Urinary bladder (tissue), 4 donors: Measurements from ENCODE around the gene DPP10. TPM values are rescaled to one million over a fixed set of nuclear protein-coding genes. Genes with fewer than 3 reads are reported as not detected.

Source experiments
- DNase-seq: peaks from one replicate; pipeline ENCODE4 v3.0.0-alpha.2; 2015; ENCODE audit errors: extremely low spot score
- H3K27ac ChIP-seq: one replicate; pipeline ENCODE4 v1.5.1; 2013; ENCODE audit warnings: low read depth, mild to moderate bottlenecking, moderate library complexity
- H3K36me3 ChIP-seq: one replicate; pipeline ENCODE4 v1.6.1; 2013; ENCODE audit warnings: mild to moderate bottlenecking, moderate library complexity; ENCODE audit not compliant: insufficient read depth
- H3K4me1 ChIP-seq: one replicate; pipeline ENCODE4 v1.6.1; 2013; ENCODE audit warnings: mild to moderate bottlenecking, moderate library complexity; ENCODE audit not compliant: insufficient read depth
- H3K4me3 ChIP-seq: one replicate; pipeline ENCODE4 v1.5.1; 2013; ENCODE audit warnings: low read depth, low read length
- WGBS: extraction: QIAGEN DNeasy Blood & Tissue Kit; methylation state at CpG from one replicate; pipeline ENCODE4 v1.1.7; 2013; 5-methylcytosine and 5-hydroxymethylcytosine counted together
- polyA plus RNA-seq: library from polyadenylated mRNA; stranded (reverse); fragments of 200-250 nt; gene quantifications from one replicate; pipeline ENCODE4 v1.2.3, GENCODE V29; 2013
- total RNA-seq: library from RNA; depleted of rRNA; stranded (reverse); fragments of >200 nt; gene quantifications from one replicate; pipeline ENCODE4 v1.2.3, GENCODE V29; 2014
- donor health status: healthy with polysubstance abuse.
- donor health status: healthy.

The DPP10 gene
- total and polyA plus RNA-seq, 2 donors, result 0.32 to 12.4 TPM

DNA sequence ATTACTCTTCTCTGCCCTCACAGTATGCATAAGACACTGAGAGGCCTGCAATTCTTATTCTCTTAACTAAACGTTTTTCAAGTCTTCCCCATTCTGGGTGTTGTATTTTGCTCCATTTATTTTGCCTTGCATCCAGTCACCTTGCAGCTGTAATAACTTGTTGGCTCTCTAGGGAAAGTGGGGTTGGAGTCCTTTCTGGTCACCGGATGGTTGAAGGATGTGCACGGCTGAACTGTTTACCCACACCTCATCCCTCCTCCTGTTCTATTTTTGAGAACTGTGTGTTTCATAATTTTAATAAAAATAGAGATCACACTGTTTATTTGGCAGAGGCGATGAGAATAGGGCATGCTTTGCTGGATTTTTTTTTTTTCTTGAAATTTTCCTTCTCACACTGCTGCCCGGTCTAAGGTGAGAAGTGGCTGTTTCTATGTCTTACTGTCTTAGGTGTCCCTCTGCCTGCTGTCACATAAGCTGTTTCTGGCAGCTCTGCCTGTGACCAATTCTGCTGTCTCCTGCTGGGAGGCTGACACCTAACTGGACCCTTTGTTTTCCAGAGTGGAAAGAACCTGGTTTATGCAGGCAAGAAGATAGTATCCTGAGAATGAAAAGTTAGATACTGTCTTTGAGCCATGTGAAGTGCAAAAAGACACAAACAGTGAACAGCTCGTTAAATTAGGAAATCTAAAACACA, 342.6 kb downstream of the DPP10 start:
- Histone ChIP-seq H3K27ac (no peak overlapping the region), H3K36me3 (no peaks in the 10 kb centered on the region), H3K4me1 (no peaks in the 10 kb centered on the region), H3K4me3 (no peak overlapping the region)
- DNase-seq, result no peak
- WGBS, result 40% methylated on average over 6 of the region's 6 CpGs

DNA sequence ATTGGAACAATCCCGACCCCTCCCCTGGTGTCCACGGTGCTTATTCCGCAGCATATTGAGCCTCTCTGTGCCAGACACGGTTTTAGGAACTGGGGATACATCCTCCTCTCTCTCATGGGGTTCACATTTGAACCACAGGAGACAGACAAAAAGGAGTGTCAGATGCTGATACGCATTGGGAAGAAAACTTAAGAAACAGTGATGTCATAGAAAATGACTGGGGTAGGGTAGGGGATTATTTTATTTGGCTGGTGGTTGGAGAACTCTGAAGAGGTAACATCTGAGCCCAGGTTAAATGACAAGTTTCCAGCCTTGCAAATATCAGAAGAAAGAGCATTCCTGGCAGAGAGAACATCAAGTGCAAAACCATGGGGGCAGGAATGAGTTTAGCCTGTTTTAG, 344.5 kb downstream of the DPP10 start:
- WGBS, result 85% methylated on average over 5 of the region's 5 CpGs
- Histone ChIP-seq H3K4me3 (no peak overlapping the region), H3K36me3 (no peaks in the 10 kb centered on the region), H3K27ac (no peak overlapping the region), H3K4me1 (no peaks in the 10 kb centered on the region)
- DNase-seq, result no peak

DNA sequence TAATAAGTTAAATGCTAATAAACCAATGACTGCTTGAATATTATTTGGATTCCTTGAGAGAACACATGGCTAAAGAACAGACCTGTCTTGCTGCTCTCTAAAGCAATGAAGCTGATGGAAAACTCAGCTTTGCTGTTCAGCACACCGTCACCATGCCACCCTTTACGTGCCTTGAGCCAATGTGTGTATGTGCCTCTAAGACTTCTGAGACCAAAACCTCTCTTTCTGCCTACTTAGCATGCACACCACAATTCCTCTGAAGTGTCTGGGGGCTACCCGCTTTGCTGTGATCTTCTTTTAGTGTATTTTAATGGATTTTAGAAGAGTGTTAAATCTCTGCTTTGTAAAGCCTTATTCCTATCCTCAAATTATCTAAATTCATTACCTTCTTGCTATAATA, 345.0 kb downstream of the DPP10 start:
- Histone ChIP-seq H3K36me3 (no peaks in the 10 kb centered on the region), H3K4me3 (no peak overlapping the region), H3K4me1 (no peaks in the 10 kb centered on the region), H3K27ac (no peak overlapping the region)
- WGBS, result 66% methylated on average over 3 of the region's 3 CpGs
- DNase-seq, result no peak

DNA sequence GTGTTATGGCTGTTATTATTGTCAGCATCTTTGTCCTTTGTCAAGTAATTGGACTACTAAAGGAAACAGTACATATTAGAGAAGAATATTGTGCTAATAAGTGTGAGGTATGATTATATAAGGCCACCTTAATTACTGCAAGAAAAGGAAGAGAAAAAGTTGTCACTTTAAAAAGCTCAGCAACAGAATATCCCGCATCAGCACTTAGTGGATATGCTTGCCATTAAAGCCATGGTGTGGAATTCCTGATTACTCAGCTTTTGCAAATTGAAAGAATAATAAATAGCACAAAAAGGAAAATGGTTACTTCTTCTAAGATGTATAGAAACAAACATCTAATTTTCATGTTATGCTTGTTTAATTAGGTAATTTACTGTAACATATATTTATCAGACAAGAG, 347.5 kb downstream of the DPP10 start:
- DNase-seq, result no peak

DNA sequence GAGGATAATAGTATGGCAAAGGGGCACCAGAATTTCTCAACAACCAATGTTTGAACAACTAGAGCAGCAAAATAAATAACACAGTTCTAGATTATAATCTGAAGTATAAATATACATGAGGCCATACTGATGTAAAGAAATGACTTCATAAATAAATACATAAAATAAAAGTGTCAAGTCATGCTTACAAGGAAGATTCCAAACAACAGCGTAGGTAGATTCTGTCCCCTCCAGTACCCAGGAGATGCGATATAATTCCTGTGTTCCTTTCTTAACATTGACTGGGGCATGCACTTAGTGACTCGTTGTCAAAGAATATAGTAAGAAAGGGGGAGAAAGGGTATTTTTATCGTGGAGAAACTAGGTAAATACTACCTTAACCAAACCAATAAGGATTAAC, 355.1 kb downstream of the DPP10 start:
- Histone ChIP-seq H3K36me3 (no peaks in the 10 kb centered on the region), H3K4me1 (no peaks in the 10 kb centered on the region), H3K4me3 (no peak overlapping the region), H3K27ac (no peak overlapping the region)
- 83% methylated on average over 4 of the region's 4 CpGs for WGBS
- no peak for DNase-seq

More for the DNA sequence above, 347.5 kb downstream of the DPP10 start:
- Histone ChIP-seq H3K27ac (no peak overlapping the region), H3K36me3 (no peaks in the 10 kb centered on the region), H3K4me1 (no peaks in the 10 kb centered on the region), H3K4me3 (no peak overlapping the region)
- 85% methylated on average over 1 of the region's 1 CpG for WGBS

DNA sequence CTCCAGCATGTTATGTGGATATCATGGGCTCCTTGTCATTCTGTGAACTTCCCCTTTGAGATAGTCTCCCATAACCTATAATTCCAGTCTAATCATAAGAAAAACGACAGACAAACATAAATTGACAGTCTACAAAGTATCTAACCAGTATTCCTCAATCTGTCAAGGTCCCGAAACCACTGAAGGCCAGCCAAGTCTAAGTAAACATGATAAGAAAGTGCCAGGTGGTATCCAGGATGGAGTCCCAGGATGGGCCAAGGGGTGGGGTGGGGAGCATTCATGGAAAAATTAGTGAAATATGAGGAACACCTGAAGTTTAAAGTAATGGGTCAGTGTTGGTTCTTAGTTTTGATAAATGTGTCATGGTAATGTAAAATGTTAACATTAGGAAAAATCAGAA, 355.5 kb downstream of the DPP10 start:
- Histone ChIP-seq H3K36me3 (no peaks in the 10 kb centered on the region), H3K4me1 (no peaks in the 10 kb centered on the region), H3K27ac (no peak overlapping the region), H3K4me3 (no peak overlapping the region)
- WGBS, result 38% methylated on average over 2 of the region's 2 CpGs
- DNase-seq, result no peak

DNA sequence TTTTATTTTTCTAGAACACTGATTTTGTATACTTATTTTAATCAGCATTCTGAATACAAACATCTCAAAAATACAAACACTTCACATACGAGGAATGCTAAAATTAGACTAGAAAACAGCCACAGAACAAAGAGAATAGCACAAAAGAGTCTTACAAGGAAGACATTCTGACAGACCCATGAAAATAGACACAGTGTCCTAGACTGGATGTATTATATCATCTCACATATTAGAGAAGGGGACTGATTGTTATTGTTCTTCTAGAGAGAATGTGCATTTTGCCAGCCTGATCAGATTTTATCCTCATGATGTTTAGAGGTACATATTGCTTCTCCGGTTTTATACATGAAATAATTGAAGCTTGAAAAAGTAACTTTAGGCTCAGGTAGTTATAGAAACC, 357.9 kb downstream of the DPP10 start:
- H3K27ac ChIP-seq, result no peak overlapping the region
- H3K4me1 ChIP-seq, result no peaks in the 10 kb centered on the region
- H3K4me3 ChIP-seq, result no peak overlapping the region
- H3K36me3 ChIP-seq, result no peaks in the 10 kb centered on the region
- no peak for DNase-seq
- 78% methylated on average over 2 of the region's 2 CpGs for WGBS

DNA sequence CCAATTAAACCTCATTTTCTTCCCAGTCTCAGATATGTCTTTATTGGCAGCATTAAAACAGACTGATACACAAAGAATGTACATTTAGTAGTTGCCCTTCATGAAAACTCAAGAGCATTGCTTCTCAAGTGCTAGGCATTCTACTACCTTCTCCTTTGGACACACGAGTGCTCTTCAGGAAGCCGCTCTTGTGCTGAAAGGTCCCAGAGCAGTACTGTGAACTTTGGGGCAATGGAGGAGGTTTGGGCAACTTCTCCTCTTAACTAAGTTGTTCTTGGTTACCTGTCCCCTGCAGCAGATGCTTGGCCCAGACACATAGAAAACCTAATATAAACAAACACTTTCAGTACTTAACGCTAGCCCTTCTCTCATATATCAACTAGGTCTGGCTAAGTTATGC, 362.8 kb downstream of the DPP10 start:
- WGBS, result 67% methylated on average over 3 of the region's 3 CpGs
- Histone ChIP-seq H3K36me3 (no peaks in the 10 kb centered on the region), H3K27ac (no peak overlapping the region), H3K4me3 (no peak overlapping the region), H3K4me1 (no peaks in the 10 kb centered on the region)
- DNase-seq, result no peak

DNA sequence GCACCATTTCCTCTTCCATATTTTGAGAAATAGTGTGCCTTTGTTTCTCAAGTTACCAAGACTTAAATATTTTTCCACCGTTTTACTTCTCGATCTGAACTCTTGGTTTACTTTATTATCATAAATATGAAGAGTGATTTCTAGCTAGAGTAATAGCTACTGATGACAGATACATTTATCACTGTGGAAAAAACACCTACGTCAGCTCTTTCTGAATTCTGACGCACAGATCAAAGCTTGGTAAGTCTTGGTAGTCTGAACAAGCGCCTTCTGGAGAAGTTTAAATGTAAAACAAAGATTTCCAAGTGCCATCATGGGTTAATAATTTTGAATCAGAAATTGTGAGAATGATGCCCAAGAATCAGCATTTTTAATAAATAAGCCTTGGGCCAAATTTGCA, 367.7 kb downstream of the DPP10 start:
- H3K4me1 ChIP-seq, result no peaks in the 10 kb centered on the region
- H3K36me3 ChIP-seq, result no peaks in the 10 kb centered on the region
- DNase-seq, result no peak
- 88% methylated on average over 5 of the region's 5 CpGs for WGBS
- H3K4me3 ChIP-seq, result no peak overlapping the region
- H3K27ac ChIP-seq, result no peak overlapping the region

DNA sequence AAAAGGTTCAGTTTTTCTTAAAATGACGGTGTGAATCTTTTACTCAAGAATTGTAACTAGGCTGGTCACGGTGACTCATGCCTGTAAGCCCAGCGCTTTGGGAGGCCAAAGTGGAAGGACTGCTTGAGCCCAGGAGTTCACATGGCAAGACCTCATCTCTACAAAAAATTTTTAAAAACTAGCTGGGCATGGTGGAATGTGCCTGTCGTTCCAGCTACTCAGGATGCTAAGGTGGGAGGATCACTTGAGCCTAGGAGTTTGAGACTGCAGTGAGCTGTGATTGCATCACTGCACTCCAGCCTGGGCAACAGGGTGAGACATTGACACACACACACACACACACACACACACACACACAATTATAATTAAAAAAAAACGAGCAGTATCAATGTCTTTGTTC, 369.8 kb downstream of the DPP10 start:
- no peak for DNase-seq
- Histone ChIP-seq H3K27ac (no peak overlapping the region), H3K36me3 (no peaks in the 10 kb centered on the region), H3K4me1 (no peaks in the 10 kb centered on the region), H3K4me3 (no peak overlapping the region)
- WGBS, result 79% methylated on average over 5 of the region's 5 CpGs

DNA sequence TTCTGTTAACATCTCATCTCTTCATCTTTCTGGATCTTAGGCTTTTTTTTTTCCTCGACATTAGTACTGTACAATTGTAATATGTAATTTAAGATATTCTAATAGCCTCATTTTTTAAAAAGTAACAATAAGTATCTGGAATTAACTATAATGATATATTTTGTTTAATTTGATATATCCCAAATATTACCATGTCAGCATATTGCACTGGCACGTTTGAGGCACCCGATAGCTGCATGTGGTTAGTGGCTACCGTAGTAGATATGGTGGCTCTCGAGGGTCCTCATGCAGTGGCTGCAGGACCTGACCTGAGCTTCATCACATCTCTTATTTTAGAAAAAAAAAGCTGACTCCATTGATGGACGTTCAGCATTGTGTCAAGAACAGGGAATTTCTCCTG, 371.9 kb downstream of the DPP10 start:
- no peak for DNase-seq
- no peak overlapping the region for H3K27ac ChIP-seq
- H3K4me1 ChIP-seq, result no peaks in the 10 kb centered on the region
- H3K4me3 ChIP-seq, result no peak overlapping the region
- WGBS, result 81% methylated on average over 6 of the region's 6 CpGs
- H3K36me3 ChIP-seq, result no peaks in the 10 kb centered on the region

DNA sequence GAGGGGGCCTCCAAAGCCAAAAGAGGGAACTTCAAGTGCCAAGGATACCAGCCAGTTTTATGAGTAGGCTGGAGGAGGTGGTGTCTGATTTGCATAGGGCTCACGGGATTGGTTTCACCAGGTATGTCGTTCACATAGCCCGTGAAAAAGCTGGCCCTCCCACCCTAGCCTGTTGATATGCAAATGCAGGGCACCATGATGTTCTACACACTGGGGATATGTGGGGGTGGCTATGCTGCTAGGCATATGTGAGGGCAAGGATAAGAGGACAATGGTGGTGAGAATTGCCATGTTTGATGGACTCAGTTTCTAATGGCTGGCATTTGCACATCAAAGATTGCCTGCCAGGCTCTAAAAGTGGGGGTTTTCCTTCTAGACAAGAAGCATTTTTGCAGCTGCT, 378.6 kb downstream of the DPP10 start:
- 81% methylated on average over 3 of the region's 3 CpGs for WGBS
- H3K4me3 ChIP-seq, result no peak overlapping the region
- H3K4me1 ChIP-seq, result no peaks in the 10 kb centered on the region
- no peaks in the 10 kb centered on the region for H3K36me3 ChIP-seq
- no peak for DNase-seq
- H3K27ac ChIP-seq, result no peak overlapping the region

DNA sequence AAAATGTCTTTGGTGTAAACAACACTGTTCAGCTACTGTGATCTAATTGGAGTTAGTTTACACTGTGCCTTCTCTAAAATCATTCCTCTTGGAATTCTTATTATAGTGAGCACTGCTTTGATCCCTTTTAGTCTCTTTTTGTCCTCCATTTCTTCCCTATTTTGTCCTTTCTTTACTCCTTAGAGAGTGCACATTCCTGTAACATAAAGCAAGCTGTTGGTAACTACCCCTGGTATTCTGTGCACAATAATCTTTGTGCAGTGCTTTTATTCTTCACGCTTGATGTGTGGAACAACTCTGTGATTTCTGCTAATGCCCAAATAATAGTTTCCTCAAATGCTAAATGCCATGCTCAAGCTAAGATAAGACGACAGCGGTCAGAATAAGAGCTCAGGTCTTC, 401.5 kb downstream of the DPP10 start:
- no peak for DNase-seq

DNA sequence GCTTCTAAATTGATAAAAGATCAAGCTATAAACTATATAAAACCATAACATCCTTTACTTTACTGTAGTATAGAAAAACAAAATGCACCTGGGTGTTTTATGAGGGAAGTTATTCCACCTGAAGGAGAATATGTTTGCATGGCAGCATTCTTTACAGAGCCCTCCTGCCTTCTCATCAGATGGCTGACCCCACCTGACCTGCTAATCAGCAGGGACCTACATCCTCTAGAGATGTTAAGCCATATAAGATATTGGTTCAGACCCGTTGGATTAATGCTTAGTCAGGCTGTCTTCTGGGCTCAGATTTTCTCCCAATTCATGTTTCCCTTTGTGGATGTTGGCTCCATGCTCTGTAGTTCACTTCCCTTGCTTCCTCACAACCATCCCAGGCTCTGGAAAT, 414.8 kb downstream of the DPP10 start:
- H3K4me1 ChIP-seq, result no peaks in the 10 kb centered on the region
- H3K36me3 ChIP-seq, result no peaks in the 10 kb centered on the region
- no peak overlapping the region for H3K27ac ChIP-seq
- no peak overlapping the region for H3K4me3 ChIP-seq
- WGBS, result 49% methylated on average over 1 of the region's 1 CpG
- no peak for DNase-seq

More for the DNA sequence above, 401.5 kb downstream of the DPP10 start:
- H3K4me3 ChIP-seq, result no peak overlapping the region
- H3K27ac ChIP-seq, result no peak overlapping the region
- no peaks in the 10 kb centered on the region for H3K36me3 ChIP-seq
- H3K4me1 ChIP-seq, result no peaks in the 10 kb centered on the region
- 91% methylated on average over 3 of the region's 3 CpGs for WGBS
